NCI-H226 (cell line): ENCODE measurements around the gene MAS1.
"Not testable (repeated sequence)": the region's sequence is repeated elsewhere in the genome, so short reads cannot be mapped to it uniquely, and the experiment has no call there.

Experiments
- DNase-seq: peaks from one replicate; pipeline ENCODE4 v3.0.0-alpha.2; 2015

Gene MAS1

DNA sequence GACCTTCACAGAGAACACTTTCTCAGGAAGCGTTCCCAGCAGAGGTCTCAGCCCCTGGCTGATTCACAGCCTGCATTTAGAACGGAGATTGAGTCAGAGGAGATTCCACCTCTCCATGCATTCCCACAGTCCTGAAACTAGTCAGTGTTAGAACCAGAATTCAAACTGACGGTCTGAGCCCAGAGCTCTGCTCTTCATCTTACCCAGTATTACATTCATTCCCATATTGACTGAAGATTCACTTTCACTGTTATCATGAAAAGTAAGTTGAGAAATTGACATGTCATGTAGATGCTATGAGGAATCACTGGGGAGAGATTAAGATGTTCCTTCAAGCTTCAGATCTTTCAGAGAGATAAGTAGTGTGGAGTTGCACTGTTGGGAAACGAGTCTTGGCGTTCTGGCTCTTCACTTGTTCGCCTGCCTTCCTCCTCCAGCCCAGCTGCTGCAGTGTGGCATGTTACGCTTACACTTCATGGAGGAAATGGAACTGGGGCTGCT, 28.3 kb downstream of the MAS1 start:
- no peak for DNase-seq

DNA sequence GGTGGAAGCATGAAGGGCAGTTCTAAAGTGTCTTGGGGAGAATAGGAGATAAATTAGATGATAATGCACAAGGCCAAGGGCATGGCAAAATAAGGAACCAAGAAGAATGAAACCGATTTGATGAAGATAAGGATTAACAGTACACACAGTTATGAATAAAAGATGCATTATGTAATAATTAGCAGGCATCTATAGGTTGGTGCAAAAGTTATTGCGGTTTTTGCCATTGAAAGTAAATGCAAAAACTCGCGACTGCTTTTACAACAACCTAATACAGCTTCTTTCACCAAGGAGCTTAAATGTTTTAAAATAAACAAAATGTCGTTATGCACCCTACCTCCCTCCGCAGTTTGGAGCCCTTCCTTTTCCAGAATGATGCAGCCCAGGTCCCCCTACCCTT, 29.0 kb downstream of the MAS1 start:
- DNase-seq, result no peak

DNA sequence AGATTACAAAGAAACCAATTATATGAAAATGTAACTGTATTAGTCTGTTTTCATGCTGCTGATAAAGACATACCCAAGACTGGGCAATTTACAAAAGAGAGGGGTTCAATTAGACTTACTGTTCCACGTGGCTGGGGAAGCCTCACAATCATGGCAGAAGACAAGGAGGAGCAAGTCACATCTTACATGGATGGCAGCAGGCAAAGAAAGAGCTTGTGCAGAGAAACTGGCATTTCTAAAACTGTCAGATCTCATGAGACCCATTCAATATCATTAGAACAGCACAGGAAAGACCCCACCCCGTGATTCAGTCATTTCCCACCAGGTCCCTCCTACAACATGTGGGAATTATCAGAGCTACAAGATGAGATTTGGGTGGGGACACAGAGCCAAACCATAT, 33.4 kb downstream of the MAS1 start:
- not testable (repeated sequence) for DNase-seq

DNA sequence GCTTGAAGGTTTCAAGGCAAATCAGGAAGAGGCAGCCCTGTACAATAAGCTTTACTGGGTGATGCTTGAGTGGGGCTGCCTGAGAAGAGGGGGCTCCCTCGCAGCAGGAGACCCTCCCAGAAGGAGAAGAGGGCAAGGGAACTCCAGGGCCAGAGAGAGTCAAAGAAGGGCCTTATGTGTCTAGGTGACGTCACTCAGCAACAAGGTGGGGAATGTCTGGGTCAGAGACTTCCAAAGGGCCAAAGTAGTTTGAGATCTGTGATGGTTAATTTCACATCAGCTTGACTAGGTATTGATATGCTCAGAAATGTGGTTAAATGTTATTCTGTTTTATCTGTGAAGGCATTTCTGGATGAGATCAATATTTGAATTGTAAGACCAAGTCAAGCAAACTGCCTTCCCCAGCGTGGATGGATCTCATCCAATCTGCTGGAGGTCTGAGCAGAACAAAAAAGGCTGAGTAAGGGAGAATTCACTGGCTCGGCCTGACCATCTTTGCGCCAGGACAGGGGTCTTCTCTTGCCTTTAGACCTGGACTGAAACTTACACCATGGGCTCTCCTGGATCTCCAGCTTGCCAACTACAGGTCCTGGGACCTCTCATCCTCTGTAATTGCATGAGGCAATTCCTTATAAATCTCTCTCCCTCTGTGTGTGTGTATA, 35.9 kb downstream of the MAS1 start:
- DNase-seq, result no peak

DNA sequence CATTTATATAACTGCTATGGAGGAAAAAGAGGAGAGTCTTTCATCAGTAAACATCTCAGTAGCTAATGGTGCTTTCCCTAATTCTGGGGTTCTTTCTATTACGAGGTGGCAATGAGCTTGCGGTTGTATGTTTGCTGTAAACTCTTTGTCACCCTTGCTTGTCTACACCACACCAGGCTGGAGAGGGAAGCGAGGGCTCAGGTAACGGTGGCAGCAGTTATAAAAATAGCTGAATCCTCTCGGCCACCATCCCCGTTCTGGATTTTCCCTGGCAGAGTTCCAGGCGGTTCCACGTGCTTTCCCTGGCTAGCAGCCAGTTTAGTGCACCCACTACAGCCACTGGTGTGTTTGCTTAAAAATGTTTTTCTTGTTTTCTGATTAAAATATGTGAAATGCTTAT, 39.0 kb downstream of the MAS1 start:
- DNase-seq, result no peak

DNA sequence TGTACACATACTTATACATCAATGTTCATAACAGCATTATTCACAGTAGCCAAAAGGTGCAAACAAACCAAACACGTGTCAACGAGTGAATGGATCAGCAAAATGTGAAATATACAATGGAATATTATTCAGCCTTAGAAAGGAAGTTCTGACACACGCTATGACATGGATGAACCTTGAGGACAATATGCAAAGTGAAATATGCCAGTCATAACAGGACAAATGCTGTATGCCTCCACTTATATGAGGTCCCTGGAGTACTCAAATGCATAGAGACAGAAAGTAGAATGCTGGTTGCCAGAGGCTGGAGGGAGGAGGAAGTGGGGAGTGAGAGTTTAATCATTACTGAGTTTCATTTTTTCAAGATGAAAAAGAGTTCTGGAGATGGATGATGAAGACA, 40.3 kb downstream of the MAS1 start:
- DNase-seq, result no peak

DNA sequence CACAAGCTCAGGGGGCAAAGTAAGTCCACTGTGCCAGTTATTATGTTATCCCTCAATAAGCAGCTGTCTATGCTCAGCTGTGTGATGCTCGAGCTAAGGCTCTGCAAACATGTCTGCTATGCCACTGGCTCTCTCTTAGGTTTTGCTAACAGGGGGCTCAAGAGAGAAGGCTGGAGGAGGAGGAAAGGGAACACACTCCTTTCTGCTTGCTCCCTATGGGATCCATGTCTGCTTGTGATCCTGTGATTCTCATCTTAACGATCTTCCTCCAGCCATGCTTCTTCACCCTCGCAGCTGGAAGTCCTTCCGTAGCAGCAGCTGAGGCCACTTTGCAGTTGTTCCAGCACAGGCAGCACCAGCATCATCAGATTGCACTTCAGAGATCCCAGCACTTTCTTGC, 41.1 kb downstream of the MAS1 start:
- DNase-seq, result no peak

DNA sequence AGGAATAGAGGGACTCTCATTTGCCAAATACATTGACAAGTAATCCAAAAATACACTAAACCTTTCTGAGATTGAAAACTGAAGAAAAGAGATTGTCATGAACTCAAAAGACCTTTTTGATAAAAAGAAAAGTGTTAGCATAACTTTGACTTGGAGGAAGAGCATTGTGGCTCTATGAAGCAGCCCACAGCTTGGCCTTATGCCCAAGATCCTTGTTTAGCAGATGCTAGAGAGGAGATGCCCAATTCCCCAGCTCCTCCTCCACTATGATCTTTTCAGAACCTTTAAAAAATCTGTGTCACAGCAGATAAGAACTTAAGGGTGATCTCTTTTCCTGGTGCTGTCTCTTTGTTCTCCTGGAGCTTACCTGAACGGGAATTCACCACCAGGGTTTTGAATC, 42.3 kb downstream of the MAS1 start:
- DNase-seq, result no peak

DNA sequence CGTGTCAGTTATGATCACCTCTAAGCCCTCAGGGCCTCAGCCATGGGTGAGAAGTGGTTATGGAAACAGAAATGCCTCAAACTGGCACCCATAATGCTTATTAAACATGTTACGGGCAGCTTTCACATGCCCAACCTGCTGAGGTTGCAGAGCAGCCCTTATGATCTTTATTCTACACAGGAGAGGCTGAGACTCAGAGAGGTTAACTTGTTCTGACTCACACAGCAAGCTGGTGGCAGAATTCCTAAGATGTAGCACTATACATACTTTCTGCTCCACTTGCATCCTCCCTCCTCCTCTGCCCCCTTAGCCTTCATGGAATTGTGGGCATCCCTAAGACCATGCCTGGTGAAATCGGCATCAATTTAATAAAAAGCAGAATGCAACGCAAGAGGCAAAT, 43.4 kb downstream of the MAS1 start:
- DNase-seq, result peak; percentile 39

DNA sequence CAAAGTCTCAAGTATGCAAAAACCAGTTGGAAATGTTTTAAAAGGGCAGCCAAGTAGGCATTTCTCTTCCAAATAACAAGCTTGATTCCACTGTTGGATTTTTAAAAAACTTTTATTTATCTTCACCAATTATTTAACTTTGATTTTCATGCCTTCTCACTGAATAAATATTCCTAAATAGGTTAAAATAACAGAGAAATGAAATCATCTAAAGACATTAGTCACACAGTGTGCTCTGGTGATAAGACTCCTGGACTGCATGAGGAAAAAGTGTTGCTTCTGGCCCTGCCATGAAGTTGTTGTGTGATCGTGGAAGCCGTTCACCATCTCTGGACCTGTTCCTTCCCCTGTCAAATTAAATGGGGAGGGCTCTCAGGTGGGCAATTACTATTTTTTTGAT, 44.3 kb downstream of the MAS1 start:
- peak; percentile 42 for DNase-seq

DNA sequence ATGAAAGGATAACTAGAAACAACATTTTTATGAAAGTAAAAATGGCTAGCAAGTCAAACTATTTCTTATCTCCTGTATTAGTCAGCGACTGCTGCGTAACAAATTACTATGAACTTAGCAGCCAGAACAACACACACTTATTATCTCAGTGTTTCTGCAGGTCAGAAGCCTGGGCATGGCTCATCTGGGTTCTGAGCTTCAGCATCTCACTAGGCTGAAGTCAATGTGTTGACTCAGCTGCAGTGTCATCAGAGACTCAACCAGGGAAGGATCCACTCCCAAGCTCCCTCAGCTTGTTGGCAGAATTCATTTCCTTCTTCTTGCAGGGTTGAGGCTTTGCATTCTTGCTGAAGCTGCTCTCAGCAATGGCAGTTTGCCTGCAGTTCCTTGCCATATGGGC, 44.8 kb downstream of the MAS1 start:
- DNase-seq, result peak; percentile 51

DNA sequence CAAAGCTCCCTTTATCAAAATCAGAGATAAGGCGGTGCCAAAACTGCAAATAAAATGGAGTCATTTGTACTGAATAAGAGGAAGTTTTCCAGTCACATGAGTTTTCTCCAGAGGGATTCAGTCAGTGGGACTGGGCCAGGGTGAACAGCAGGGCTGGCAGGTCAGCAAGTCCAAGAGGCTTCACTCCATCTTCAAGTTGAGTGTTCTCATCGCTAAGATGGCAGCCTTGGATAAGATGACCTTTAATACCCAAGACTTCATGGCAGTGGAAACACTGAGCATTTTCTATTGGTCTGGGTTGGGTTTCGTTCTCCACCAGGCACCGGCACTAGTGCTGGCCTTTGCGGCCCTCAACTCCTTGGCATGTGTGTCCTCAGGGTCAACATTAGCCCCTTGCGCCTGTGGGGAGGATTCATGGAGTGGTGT, 48.8 kb downstream of the MAS1 start:
- DNase-seq, result peak; percentile 24
